ENCODE measurements around the gene CD22. TPM values are rescaled to one million over a fixed set of nuclear protein-coding genes. Genes with fewer than 3 reads are reported as not detected.

CD22 gene
- total RNA-seq, 4 donors from 2014 or later, result 1.3 to 5.8 (median 2.7) TPM

GRCh38 chr19:35301961-35302360 lies 27.0 kb upstream of the CD22 start:
- DNase-seq (ENCODE audit: low spot score) (no peak), ATAC-seq (ENCODE audit: low FRiP score) (no peak)
- no peak for TF ChIP-seq CTCF (IDR thresholded peaks at IDR 0.05)

GRCh38 chr19:35302446-35302845 lies 26.5 kb upstream of the CD22 start:
- no peak for TF ChIP-seq CTCF (IDR thresholded peaks at IDR 0.05)

GRCh38 chr19:35303357-35303915 lies 25.6 kb upstream of the CD22 start:
- TF ChIP-seq CTCF (IDR thresholded peaks at IDR 0.05), result no peak
- DNase-seq (ENCODE audit: low spot score), result no peak
- no peak for ATAC-seq (ENCODE audit: low FRiP score)

More at GRCh38 chr19:35302446-35302845, 26.5 kb upstream of the CD22 start:
- ATAC-seq (ENCODE audit: low FRiP score) (no peak), DNase-seq (ENCODE audit: low spot score) (no peak)

- ATAC-seq (ENCODE audit: low FRiP score) (no peak), DNase-seq (ENCODE audit: low spot score) (no peak)
- no peak for TF ChIP-seq CTCF (IDR thresholded peaks at IDR 0.05)
Observed at GRCh38 chr19:35304036-35304435, 25.0 kb upstream of the CD22 start.

- no peak for TF ChIP-seq CTCF (IDR thresholded peaks at IDR 0.05)
- ATAC-seq (ENCODE audit: low FRiP score) (no peak), DNase-seq (ENCODE audit: low spot score) (no peak)
Observed at GRCh38 chr19:35305181-35305580, 23.8 kb upstream of the CD22 start.

- ATAC-seq (ENCODE audit: low FRiP score) (no peak), DNase-seq (ENCODE audit: low spot score) (no peak)
- no peak for TF ChIP-seq CTCF (IDR thresholded peaks at IDR 0.05)
Observed at GRCh38 chr19:35306473-35307246, 22.3 kb upstream of the CD22 start.

- DNase-seq (ENCODE audit: low spot score) (no peak), ATAC-seq (ENCODE audit: low FRiP score) (no peak)
- no peak for TF ChIP-seq CTCF (IDR thresholded peaks at IDR 0.05)
Observed at GRCh38 chr19:35307931-35308330, 21.1 kb upstream of the CD22 start.
